Measurements from ENCODE around the gene AFF3.

AFF3 gene

GRCh38 chr2:100059638-100060037 is 82.8 kb downstream of the AFF3 start:
- TF ChIP-seq CSDC2 (CRISPR knock-in tag; IDR thresholded peaks at IDR 0.05) (no peak), OSR1 (CRISPR knock-in tag; IDR thresholded peaks at IDR 0.05) (no peak), GLIS3 (CRISPR knock-in tag; IDR thresholded peaks at IDR 0.05) (no peak), ESRRG (CRISPR knock-in tag; IDR thresholded peaks at IDR 0.05) (no peak), ZFP30 (CRISPR knock-in tag; IDR thresholded peaks at IDR 0.05) (no peak), SNAI2 (CRISPR knock-in tag; IDR thresholded peaks at IDR 0.05) (no peak), CREB5 (CRISPR knock-in tag; IDR thresholded peaks at IDR 0.05; ENCODE audit: low read depth) (no peak), BACH2 (CRISPR knock-in tag; IDR thresholded peaks at IDR 0.05; ENCODE audit: borderline replicate concordance) (no peak), TSHZ2 (CRISPR knock-in tag; IDR thresholded peaks at IDR 0.05) (no peak)

GRCh38 chr2:100057901-100058261 is 84.5 kb downstream of the AFF3 start:
- TF ChIP-seq RARB (CRISPR knock-in tag; IDR thresholded peaks at IDR 0.05), result no peak
- peak; percentile 66; the same call in 1 of the 2 replicates for TF ChIP-seq ISL1 (CRISPR knock-in tag; IDR thresholded peaks at IDR 0.05)
- ATAC-seq, result no peak

More at GRCh38 chr2:100059638-100060037, 82.8 kb downstream of the AFF3 start:
- no peak for ATAC-seq

GRCh38 chr2:100054426-100054825 is 88.0 kb downstream of the AFF3 start:
- TF ChIP-seq PPARA (CRISPR knock-in tag; IDR thresholded peaks at IDR 0.05; ENCODE audit: borderline replicate concordance), result no peak
- TF ChIP-seq GLIS3 (CRISPR knock-in tag; IDR thresholded peaks at IDR 0.05), result no peak
- no peak for TF ChIP-seq POU6F1 (CRISPR knock-in tag; IDR thresholded peaks at IDR 0.05; ENCODE audit: borderline replicate concordance, low read depth)
- no peak for TF ChIP-seq OSR1 (CRISPR knock-in tag; IDR thresholded peaks at IDR 0.05)
- no peak for TF ChIP-seq ZC3H10 (CRISPR knock-in tag; IDR thresholded peaks at IDR 0.05)
- no peak for TF ChIP-seq CSDC2 (CRISPR knock-in tag; IDR thresholded peaks at IDR 0.05)
- TF ChIP-seq ZNF70 (CRISPR knock-in tag; IDR thresholded peaks at IDR 0.05), result no peak
- TF ChIP-seq TSHZ2 (CRISPR knock-in tag; IDR thresholded peaks at IDR 0.05), result no peak
- no peak for TF ChIP-seq ZNF565 (CRISPR knock-in tag; conservative IDR thresholded peaks at IDR 0.05; ENCODE audit: low read depth)
- no peak for TF ChIP-seq TCF4 (CRISPR knock-in tag; IDR thresholded peaks at IDR 0.05; ENCODE audit: borderline replicate concordance)
- TF ChIP-seq ESRRG (CRISPR knock-in tag; IDR thresholded peaks at IDR 0.05), result no peak
- TF ChIP-seq ISL1 (CRISPR knock-in tag; IDR thresholded peaks at IDR 0.05), result no peak
- no peak for TF ChIP-seq PATZ1 (CRISPR knock-in tag; IDR thresholded peaks at IDR 0.05; ENCODE audit: borderline replicate concordance)
- no peak for ATAC-seq

Data from SK-N-SH treated with all-trans-retinoic acid at 6 μM for 48 hours (cell line).